GM19023 (cell line): ENCODE data around the gene GPR83.
"Not testable (repeated sequence)": the region's sequence is repeated elsewhere in the genome, so short reads cannot be mapped to it uniquely, and the experiment has no call there.

Experiments used
- ATAC-seq: cut with Tn5 transposase; IDR thresholded peaks from one replicate; pipeline ENCODE4 v1.9.1; 2021; ENCODE audit warnings: mild to moderate bottlenecking, moderate library complexity; ENCODE audit not compliant: unreplicated experiment

GPR83 gene

DNA sequence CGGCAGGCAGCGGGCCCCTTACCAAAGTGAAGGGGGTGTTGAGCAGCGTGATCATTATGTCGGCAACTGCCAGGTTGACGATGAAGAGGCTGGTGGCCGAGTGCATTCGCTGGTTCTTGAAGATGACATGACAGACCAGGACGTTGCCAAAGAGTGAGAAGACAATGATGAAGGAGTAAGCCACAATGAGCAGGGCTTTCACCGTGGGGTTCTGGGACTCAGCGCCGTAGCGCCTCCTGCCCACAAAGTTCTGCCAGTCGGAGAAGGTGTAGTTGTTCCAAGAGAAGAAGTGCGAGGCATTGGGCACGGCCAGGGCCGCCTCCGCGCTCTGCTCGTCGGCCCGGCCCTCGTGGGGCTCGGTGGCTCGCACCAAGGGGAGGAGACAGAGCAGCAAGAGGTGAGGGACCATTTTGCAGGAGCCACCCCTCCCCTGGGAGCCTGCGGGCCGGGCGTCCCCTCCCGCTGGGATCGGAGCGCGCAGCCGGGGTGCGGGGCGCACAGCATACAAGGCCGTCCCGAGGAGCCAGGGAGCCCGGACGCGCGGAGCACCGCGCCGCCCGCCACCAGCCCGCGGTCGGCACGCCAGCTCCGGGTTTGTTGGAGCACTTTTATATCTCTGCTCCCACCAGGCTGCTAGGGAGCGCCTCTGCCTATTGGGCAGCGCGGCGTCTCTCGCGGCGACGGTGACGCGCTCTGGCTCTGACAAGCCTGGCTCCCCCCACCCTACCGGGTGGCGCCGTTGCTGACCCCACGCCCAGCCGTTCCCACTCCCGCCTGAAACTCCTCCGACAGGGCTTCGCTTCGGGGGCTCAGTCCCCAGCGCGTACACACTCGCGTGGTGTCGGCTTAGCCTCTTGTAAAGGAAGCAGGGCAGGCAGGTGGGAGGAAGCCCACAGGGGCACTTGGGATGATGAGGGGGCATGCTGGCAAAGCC lies at the start of gene GPR83:
Gene GPR83 (minus strand): TSS at position 581 of the 934 bp plus-strand sequence. CDS start 172 bp downstream, at position 409.
- ATAC-seq = no peak

- ATAC-seq = no peak
Observed at GRCh38 chr11:94450048-94450447, 48.8 kb upstream of the GPR83 start.

DNA sequence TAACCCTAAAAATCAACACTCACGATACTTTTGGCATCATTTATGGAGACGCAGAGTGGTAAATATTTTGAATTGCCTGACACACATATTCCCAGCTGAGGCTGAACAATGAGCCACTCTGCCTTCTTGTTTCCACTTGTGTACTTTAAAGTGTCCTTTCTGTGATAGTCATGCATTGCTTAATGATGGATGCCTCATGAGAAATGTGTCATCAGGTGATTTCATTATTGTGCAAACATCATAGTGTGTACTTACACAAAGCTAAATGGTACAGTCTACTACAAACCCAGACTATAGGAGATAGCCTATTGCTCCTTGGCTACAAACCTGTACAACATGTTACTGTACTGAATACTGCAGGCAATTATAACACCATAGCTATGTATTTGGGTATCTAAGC lies 48.2 kb upstream of the GPR83 start:
- no peak for ATAC-seq

DNA sequence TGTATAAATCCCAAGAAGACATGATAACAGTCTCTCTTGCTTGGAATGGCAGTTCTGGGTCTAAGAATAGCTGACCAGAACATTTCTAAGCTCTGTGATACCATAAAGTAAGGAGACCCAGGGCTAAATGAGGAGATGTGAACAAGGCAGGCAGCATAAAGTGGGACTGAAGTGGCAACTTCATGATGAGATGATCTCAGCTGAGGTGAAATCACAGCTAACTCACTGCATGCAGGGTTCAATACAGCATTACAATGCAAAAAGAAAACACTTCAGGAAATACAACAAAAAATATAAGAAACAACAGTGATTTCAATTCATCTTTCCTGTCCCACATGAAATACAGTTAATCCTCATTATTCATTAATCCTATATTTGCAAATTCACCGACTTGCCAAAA lies 47.8 kb upstream of the GPR83 start:
- ATAC-seq = no peak

DNA sequence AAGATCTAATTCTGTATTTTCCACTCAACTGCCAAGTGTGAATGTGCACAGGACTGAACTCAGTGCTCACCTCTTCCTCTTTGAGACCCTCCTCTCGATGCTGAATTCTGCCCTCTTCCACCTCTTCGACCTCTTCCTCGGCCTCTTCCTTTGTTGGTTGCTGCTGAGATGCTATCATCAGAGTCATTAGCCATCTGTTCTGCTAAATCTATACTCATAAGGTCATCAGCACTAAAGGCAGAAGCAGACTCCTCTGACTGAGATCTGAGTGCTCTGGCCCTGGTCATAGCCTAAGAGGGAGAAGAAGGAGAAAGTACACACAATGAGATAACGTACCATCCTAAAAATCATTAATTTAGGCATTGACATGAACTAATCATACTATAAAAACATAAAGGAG lies 45.9 kb upstream of the GPR83 start:
- ATAC-seq = no peak

DNA sequence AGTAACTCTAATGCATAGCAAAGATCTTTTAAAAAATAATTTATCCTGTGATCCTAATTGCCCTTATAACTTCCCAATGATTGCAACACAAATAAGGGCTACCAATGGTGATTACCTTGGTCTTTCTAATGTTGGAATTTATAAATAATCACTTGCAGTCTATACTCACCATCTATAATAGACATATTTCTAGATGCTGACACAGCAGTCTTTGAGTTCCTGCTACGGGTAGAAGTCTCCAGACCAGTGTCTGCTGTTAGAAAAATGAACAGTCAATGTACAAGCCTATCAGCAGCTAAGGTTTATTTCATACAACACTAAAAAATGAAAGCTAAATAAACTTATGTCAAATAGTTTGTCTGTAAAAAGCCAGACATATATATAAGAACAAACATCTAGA lies 44.4 kb upstream of the GPR83 start:
- no peak for ATAC-seq

GRCh38 chr11:94433049-94433448 lies 31.8 kb upstream of the GPR83 start:
- no peak for ATAC-seq

DNA sequence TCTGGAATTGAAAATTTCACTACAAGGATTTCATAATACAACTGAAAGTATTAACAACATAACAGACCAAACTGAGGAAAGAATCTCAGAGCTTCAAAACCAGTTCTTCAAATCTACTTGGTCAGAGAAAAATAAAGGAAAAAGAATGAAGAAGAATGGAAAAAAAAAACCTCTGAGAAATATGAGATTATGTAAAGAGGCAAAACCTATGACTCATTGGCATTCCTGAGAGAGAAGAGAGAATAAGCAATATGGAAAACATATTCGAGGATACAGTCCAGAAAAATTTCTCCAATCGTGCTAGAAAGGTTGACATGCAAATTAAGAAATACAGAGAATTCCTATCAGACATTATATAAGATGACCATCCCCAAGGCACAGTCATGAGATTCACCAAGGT lies 23.4 kb upstream of the GPR83 start:
- ATAC-seq = no peak

GRCh38 chr11:94424011-94424410 lies 22.8 kb upstream of the GPR83 start:
- ATAC-seq = no peak

DNA sequence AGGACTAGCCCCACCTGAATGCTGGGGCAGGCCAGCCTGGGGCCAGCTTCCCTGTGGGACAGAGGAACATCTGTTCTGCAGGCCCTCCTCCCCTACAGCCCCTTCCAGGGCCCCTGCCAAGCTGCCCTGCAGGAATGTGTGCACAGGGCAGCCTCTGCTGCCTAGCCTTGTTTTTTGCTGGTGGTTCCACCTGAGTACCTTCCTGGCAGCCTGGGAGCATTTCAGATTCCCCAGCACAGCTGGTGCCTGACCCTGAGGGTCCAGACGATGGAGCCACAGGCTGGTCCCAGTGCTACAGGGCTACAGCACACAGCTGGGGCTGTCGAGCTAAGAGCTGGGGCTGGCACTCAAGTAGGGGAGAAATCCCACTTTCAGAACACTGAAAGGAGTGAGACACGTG lies 22.3 kb upstream of the GPR83 start:
- no peak for ATAC-seq

GRCh38 chr11:94418123-94418765 lies 17.0 kb upstream of the GPR83 start:
- no peak for ATAC-seq

GRCh38 chr11:94417386-94417987 lies 16.3 kb upstream of the GPR83 start:
- ATAC-seq = no peak

- ATAC-seq = no peak
Observed at GRCh38 chr11:94405062-94405833, 4.0 kb upstream of the GPR83 start.

DNA sequence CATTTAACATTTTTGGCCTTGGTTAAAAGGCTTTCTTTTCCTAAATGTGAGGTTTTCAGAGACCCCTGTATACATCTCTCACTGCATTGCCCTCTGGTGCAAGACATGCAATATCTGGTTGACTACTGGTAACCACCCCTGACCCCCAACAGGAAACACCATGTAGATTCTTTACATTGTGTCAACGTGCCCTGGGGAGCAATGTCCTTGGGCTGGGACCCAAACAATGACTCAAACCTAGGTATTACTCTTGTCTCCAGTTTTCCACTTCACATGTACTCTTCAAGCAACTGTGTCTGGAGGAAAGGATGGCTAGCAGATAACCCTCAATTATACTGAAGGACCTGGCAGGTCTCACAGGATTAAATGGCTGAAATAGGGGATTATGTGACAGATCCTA lies 1.1 kb upstream of the GPR83 start:
- ATAC-seq = no peak

GRCh38 chr11:94401773-94402265 lies 600 bp upstream of the GPR83 start:
- no peak for ATAC-seq

DNA sequence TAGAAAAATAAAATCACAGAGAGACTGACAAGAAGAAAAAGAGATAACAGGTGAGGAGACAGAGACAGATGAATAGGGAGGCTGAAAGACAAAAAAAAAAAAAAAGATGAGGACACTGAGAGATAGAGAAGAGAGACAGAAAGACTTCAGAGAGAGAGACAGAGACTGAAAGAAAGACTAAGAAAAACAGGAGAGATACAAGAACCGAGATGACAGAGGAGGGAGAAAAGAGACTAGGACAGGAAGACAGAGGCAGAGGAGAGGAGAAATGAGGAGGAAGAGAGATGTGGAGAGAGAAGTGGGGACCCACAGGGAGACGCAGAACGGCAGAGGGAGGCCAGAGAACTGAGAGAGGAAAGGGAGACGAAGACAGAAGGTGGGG lies 771 bp downstream of the GPR83 start:
- no peak for ATAC-seq

DNA sequence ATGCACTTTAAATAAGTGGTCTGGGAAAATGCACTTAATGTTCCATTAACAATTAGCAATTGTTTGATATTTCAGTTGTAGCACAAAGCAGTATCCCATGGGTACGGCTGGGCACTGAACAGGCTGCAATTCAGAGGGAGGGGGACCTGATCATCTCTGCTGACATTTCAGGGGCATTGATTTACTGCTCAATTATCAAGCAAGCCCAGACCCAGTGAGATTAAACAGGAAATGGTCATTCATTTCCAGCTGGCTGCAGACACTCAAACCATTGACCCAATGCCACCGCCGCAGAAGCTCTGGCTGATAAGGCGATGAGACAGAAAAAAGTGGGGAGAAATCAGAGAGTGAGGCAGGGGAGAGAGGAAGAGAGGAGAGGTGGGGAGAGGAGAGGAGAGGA lies 1.2 kb downstream of the GPR83 start:
- ATAC-seq = no peak

GRCh38 chr11:94398101-94398500 lies 3.1 kb downstream of the GPR83 start:
- ATAC-seq = no peak

DNA sequence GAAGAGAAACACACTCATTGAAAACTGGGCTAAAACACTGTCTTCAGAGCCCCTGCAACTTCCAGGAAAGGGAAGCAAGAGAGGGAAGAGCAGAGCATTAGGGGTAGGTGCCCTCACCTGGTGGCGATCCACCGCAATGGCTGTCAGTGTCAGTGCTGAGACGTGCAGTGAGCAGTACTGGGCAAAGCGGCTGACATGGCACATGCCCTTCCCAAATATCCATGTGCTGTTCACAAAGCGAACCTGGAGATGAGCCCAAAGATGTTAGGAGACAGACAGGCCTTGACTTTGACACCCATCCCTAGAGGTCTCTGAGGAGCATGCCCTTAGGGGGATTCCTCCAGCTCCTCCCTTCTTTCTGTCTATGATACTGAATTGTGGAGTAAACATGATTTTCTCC lies 4.9 kb downstream of the GPR83 start:
- no peak for ATAC-seq

- ATAC-seq = not testable (repeated sequence)
Observed at GRCh38 chr11:94391937-94392336, 9.3 kb downstream of the GPR83 start.

DNA sequence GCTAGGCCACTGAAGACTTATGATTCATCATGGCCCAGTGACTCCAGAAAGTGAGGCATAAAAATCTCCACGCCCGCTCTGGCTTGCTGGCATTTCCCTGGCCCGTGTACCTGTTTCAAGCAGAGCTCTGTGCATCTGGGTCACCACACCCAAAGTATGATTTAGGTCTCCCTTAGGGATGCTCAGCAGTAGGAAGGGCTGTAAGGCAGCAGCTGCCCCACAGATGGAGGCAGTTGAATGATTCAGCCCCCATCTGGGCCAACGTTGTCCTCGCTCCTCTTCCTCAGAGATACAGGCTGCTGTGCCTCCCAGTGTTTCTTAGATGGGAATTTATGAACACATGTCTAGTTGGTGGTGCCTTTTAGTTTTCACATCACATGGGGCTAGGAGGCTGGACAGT lies 21.6 kb downstream of the GPR83 start:
- ATAC-seq = no peak
